IPS DF 6.9 (cell line): Measurements from ENCODE around the gene PYGL.
"Not testable (repeated sequence)": the region's sequence is repeated elsewhere in the genome, so short reads cannot be mapped to it uniquely, and the experiment has no call there.

Experiments
- DNase-seq: peaks from one replicate; pipeline ENCODE4 v3.0.0-alpha.2; 2013; ENCODE audit warnings: low read depth, low spot score
- H3K27ac ChIP-seq: one replicate; pipeline ENCODE4 v1.5.1; 2013; ENCODE audit warnings: low read length, control low read depth
- H3K27me3 ChIP-seq: 2 replicates; pipeline ENCODE4 v1.6.1; 2013; ENCODE audit warnings: mild to moderate bottlenecking, low read length; ENCODE audit not compliant: control insufficient read depth, insufficient read depth
- H3K36me3 ChIP-seq: 2 replicates; pipeline ENCODE4 v1.6.1; 2013; ENCODE audit warnings: low read length; ENCODE audit not compliant: control insufficient read depth, insufficient read depth
- H3K4me1 ChIP-seq: 2 replicates; pipeline ENCODE4 v1.6.1; 2013; ENCODE audit warnings: low read length; ENCODE audit not compliant: control insufficient read depth, insufficient read depth
- H3K4me3 ChIP-seq: 2 replicates; pipeline ENCODE4 v1.5.1; 2013; ENCODE audit warnings: mild to moderate bottlenecking, low read length
- H3K9me3 ChIP-seq: 2 replicates; pipeline ENCODE4 v1.6.1; 2013; ENCODE audit warnings: low read length, inconsistent platforms; ENCODE audit not compliant: control insufficient read depth, insufficient read depth
- WGBS: extraction: QIAGEN DNeasy Blood & Tissue Kit; methylation state at CpG from one replicate; pipeline ENCODE4 v1.1.7; 2013; ENCODE audit warnings: mixed read lengths, missing lambda C conversion rate; ENCODE audit not compliant: insufficient read length, insufficient coverage; 5-methylcytosine and 5-hydroxymethylcytosine counted together

Gene PYGL

GRCh38 chr14:50901361-50901760 is 42.9 kb downstream of the PYGL start:
- Histone ChIP-seq H3K4me1 (peaks cover 3% of the 10 kb centered on the region; the same call in 1 of the 2 replicates), H3K4me3 (no peak overlapping the region), H3K27me3 (no peaks in the 10 kb centered on the region), H3K27ac (no peak overlapping the region), H3K36me3 (no peaks in the 10 kb centered on the region), H3K9me3 (no peaks in the 10 kb centered on the region)
- WGBS, result no CpG with 5 or more reads among the region's 3 CpGs
- DNase-seq, result no peak

DNA sequence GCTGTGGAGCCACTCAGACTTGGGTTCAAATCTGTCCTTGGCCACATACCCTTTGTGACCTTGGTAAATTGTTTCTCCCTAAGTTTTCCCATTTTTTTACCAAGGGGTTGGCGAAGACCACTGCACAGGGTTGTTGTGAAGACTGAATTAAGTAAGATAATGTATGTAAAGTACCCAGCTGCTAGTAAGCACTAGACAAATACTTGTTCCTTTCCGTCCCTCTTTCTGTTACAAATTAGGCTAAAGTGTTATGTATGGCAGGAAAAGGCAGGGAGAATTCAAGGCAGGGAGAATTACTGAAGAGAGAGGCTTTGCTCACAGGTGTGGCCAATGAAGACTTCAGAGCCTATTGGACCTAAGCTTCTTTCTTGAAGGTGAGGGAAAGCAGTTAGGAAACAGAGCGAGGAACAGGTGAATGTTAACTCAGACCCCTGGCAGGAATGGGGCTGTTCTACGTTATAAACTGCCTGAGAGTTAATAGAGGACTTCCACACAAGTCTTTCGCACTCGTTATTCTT is 46.6 kb downstream of the PYGL start:
- no CpG with 5 or more reads among the region's 6 CpGs for WGBS
- no peak overlapping the region for H3K4me3 ChIP-seq

DNA sequence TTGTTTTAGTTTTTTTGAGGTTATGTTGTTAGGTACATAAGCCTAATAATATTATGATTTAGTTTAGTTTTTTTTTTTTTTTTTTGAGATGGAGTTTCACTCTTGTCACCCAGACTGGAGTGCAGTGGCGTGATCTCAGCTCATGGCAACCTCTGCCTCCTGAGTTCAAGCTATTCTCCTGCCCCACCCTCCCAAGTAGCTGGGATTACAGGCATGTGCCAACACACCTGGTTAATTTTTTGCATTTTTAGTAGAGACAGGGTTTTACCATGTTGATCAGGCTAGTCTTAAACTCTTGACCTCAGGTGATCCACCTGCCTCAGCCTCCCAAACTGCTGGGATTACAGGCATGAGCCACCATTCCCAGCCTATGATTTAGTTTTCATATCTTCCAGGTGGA is 47.3 kb downstream of the PYGL start:
- H3K4me3 ChIP-seq, H3K36me3 ChIP-seq, H3K27ac ChIP-seq, H3K9me3 ChIP-seq, H3K4me1 ChIP-seq, H3K27me3 ChIP-seq, DNase-seq: not testable (repeated sequence)
- no CpG with 5 or more reads among the region's 1 CpG for WGBS

More for the DNA sequence above, 46.6 kb downstream of the PYGL start:
- no peaks in the 10 kb centered on the region for H3K27me3 ChIP-seq
- H3K4me1 ChIP-seq, result peaks cover 3% of the 10 kb centered on the region; the same call in 1 of the 2 replicates
- H3K9me3 ChIP-seq, result no peaks in the 10 kb centered on the region
- no peak for DNase-seq
- no peaks in the 10 kb centered on the region for H3K36me3 ChIP-seq
- H3K27ac ChIP-seq, result peak overlapping the region; percentile 98

DNA sequence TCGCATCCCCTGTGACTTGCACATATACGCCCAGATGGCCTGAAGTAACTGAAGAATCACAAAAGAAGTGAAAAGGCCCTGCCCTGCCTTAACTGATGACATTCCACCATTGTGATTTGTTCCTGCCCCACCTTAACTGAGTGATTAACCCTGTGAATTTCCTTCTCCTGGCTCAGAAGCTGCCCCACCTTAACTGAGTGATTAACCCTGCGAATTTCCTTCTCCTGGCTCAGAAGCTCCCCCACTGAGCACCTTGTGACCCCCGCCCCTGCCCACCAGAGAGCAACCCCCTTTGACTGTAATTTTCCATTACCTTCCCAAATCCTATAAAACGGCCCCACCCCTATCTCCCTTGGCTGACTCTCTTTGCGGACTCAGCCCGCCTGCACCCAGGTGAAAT is 47.9 kb downstream of the PYGL start:
- H3K27ac ChIP-seq, H3K36me3 ChIP-seq, H3K9me3 ChIP-seq, H3K4me3 ChIP-seq, DNase-seq, H3K27me3 ChIP-seq, H3K4me1 ChIP-seq: not testable (repeated sequence)
- WGBS, result no CpG with 5 or more reads among the region's 7 CpGs

GRCh38 chr14:50892255-50892654 is 52.0 kb downstream of the PYGL start:
- Histone ChIP-seq H3K4me1 (peaks cover 1% of the 10 kb centered on the region; the same call in 1 of the 2 replicates), H3K27ac (no peak overlapping the region), H3K36me3 (no peaks in the 10 kb centered on the region), H3K9me3 (no peaks in the 10 kb centered on the region), H3K27me3 (no peaks in the 10 kb centered on the region), H3K4me3 (no peak overlapping the region)
- DNase-seq, result no peak
- WGBS, result no CpG with 5 or more reads among the region's 5 CpGs

- H3K9me3 ChIP-seq, result no peaks in the 10 kb centered on the region
- DNase-seq, result no peak
Measured at GRCh38 chr14:50887476-50887875, 56.8 kb downstream of the PYGL start.

GRCh38 chr14:50883827-50884197 is 60.5 kb downstream of the PYGL start:
- no peak overlapping the region for H3K27ac ChIP-seq
- H3K4me3 ChIP-seq, result no peak overlapping the region
- peaks cover 3% of the 10 kb centered on the region; the same call in 1 of the 2 replicates for H3K4me1 ChIP-seq
- no peaks in the 10 kb centered on the region for H3K36me3 ChIP-seq
- no peaks in the 10 kb centered on the region for H3K9me3 ChIP-seq
- H3K27me3 ChIP-seq, result no peaks in the 10 kb centered on the region
- no peak for DNase-seq
- WGBS, result no CpG with 5 or more reads among the region's 1 CpG

More at GRCh38 chr14:50887476-50887875, 56.8 kb downstream of the PYGL start:
- H3K36me3 ChIP-seq, result no peaks in the 10 kb centered on the region
- peaks cover 3% of the 10 kb centered on the region; the same call in 1 of the 2 replicates for H3K4me1 ChIP-seq
- no peaks in the 10 kb centered on the region for H3K27me3 ChIP-seq
- H3K4me3 ChIP-seq, result no peak overlapping the region
- H3K27ac ChIP-seq, result no peak overlapping the region

GRCh38 chr14:50882932-50883826 is 61.1 kb downstream of the PYGL start:
- no CpG with 5 or more reads among the region's 8 CpGs for WGBS
- Histone ChIP-seq H3K4me1 (peaks cover 3% of the 10 kb centered on the region; the same call in 1 of the 2 replicates), H3K27ac (no peak overlapping the region)

DNA sequence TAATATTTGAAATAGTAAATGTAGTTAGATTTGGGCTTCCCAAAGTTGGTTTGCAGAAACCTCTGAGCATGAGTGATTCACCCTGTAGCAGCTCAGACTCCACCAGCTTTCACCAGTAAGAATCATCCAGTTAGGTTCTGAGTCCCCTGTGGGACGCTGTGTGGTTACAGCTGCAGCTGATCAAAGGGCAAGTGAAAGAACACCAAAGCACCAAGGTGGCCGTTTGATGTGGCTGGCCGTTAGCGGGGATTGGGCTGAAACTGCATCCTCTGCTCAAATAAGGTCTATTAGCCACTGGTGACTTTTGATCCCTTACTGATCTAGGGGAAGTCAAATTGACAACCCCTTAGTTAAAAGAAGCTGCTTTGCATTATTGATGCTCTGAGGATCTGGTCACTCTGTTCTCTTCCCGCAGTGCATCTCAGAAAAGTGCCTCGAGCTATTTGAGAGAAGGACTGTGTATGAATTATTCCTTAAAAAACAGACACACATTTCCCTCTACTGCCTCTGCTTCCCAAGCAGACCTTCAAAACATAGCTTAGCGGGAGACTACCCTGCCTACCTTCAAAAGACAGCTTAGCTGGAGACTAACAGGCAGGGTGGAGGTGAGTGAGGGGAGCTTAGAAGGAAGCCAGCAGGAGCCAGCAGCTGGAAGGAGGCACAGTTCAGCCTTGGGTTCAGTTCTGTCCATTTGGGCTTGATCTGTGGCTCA is 68.8 kb downstream of the PYGL start:
- no peaks in the 10 kb centered on the region for H3K36me3 ChIP-seq
- DNase-seq, result no peak
- H3K27ac ChIP-seq, result no peak overlapping the region
- no CpG with 5 or more reads among the region's 7 CpGs for WGBS
- H3K9me3 ChIP-seq, result no peaks in the 10 kb centered on the region
- peaks cover 4% of the 10 kb centered on the region for H3K27me3 ChIP-seq
- 0 out of 2 replicates have a peak, but pooled peaks cover 1% of the 10 kb centered on the region for H3K4me1 ChIP-seq
- no peak overlapping the region for H3K4me3 ChIP-seq

More at GRCh38 chr14:50882932-50883826, 61.1 kb downstream of the PYGL start:
- no peak for DNase-seq
- Histone ChIP-seq H3K27me3 (no peaks in the 10 kb centered on the region), H3K36me3 (no peaks in the 10 kb centered on the region), H3K4me3 (no peak overlapping the region), H3K9me3 (no peaks in the 10 kb centered on the region)

DNA sequence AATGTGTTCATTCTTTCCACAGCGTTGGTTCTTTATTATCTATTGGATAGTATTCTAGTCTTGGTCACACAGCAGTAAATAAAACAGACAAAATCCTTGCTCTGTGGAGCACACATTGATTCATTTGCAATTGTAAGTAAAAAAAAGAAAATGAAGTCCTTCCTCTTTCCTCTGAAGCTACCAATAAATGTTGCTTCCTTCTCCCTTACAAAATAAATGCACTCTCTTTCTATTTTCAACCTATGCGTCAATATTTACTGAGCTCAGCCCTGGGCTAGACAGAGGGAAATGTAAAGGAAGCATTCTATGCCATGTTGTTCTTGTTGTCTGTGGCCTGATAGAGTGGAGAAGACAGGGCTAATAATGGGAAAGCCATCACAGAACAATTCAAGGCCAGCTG is 69.5 kb downstream of the PYGL start:
- no peaks in the 10 kb centered on the region for H3K36me3 ChIP-seq
- no peaks in the 10 kb centered on the region for H3K9me3 ChIP-seq
- no peak overlapping the region for H3K4me3 ChIP-seq
- H3K4me1 ChIP-seq, result 0 out of 2 replicates have a peak, but pooled peaks cover 1% of the 10 kb centered on the region
- H3K27ac ChIP-seq, result no peak overlapping the region
- H3K27me3 ChIP-seq, result peaks cover 4% of the 10 kb centered on the region
- no CpG with 5 or more reads among the region's 2 CpGs for WGBS
- no peak for DNase-seq
